HEK293 (cell line): ENCODE results near the gene ACTR3C.

Experiments used
- BCL11A ChIP-seq: fragments of 450-650 bp; formaldehyde crosslinking; IDR thresholded peaks from 2 replicates; pipeline ENCODE4 v1.5.1; 2016; ENCODE audit warnings: low read depth, missing biosample characterization, missing genetic modification characterization
- GLI2 ChIP-seq: fragments of 450-650 bp; formaldehyde crosslinking; IDR thresholded peaks from 2 replicates; pipeline ENCODE4; 2017; ENCODE audit warnings: missing biosample characterization, missing genetic modification characterization, low read depth, borderline replicate concordance
- GLIS1 ChIP-seq: fragments of 450-650 bp; formaldehyde crosslinking; IDR thresholded peaks from 2 replicates; pipeline ENCODE4 v1.5.1; 2016; ENCODE audit warnings: missing biosample characterization, missing genetic modification characterization
- GLIS2 ChIP-seq: fragments of 450-650 bp; formaldehyde crosslinking; IDR thresholded peaks from 2 replicates; pipeline ENCODE4 v1.5.1; 2016; ENCODE audit warnings: missing biosample characterization, missing genetic modification characterization
- HIC1 ChIP-seq: fragments of 450-650 bp; formaldehyde crosslinking; IDR thresholded peaks from 2 replicates; pipeline ENCODE4 v1.5.1; 2016; ENCODE audit warnings: missing biosample characterization, missing genetic modification characterization
- KLF17 ChIP-seq: fragments of 450-650 bp; formaldehyde crosslinking; IDR thresholded peaks from 2 replicates; pipeline ENCODE4 v1.5.1; 2016; ENCODE audit warnings: missing biosample characterization, missing genetic modification characterization
- PATZ1 ChIP-seq: fragments of 450-650 bp; formaldehyde crosslinking; IDR thresholded peaks from 2 replicates; pipeline ENCODE4 v1.5.1; 2016; ENCODE audit warnings: missing biosample characterization, missing genetic modification characterization
- RBAK ChIP-seq: fragments of 450-650 bp; formaldehyde crosslinking; IDR thresholded peaks from 2 replicates; pipeline ENCODE4 v1.5.1; 2016; ENCODE audit warnings: missing biosample characterization, missing genetic modification characterization
- REPIN1 ChIP-seq: fragments of 450-650 bp; formaldehyde crosslinking; IDR thresholded peaks from 2 replicates; pipeline ENCODE4 v1.5.1; 2017; ENCODE audit warnings: missing biosample characterization, missing genetic modification characterization, low read depth
- ZBTB44 ChIP-seq: fragments of 450-650 bp; IDR thresholded peaks from 2 replicates; pipeline ENCODE4 v1.5.1; 2018; ENCODE audit warnings: missing biosample characterization, mild to moderate bottlenecking, missing genetic modification characterization
- ZNF121 ChIP-seq: fragments of 450-650 bp; formaldehyde crosslinking; IDR thresholded peaks from 2 replicates; pipeline ENCODE4 v1.5.1; 2016; ENCODE audit warnings: missing biosample characterization, missing genetic modification characterization
- ZNF133 ChIP-seq: fragments of 450-650 bp; formaldehyde crosslinking; IDR thresholded peaks from 2 replicates; pipeline ENCODE4 v1.5.1; 2016; ENCODE audit warnings: missing biosample characterization, missing genetic modification characterization
- ZNF362 ChIP-seq: fragments of 450-650 bp; formaldehyde crosslinking; IDR thresholded peaks from 2 replicates; pipeline ENCODE4 v1.5.1; 2016; ENCODE audit warnings: missing biosample characterization, missing genetic modification characterization
- ZNF561 ChIP-seq: fragments of 450-650 bp; IDR thresholded peaks from 2 replicates; pipeline ENCODE4 v1.5.1; 2018; ENCODE audit warnings: missing biosample characterization, missing genetic modification characterization, borderline replicate concordance
- ZNF629 ChIP-seq: fragments of 450-650 bp; formaldehyde crosslinking; IDR thresholded peaks from 2 replicates; pipeline ENCODE4 v1.5.1; 2017; ENCODE audit warnings: missing biosample characterization, missing genetic modification characterization
- ZNF639 ChIP-seq: fragments of 450-650 bp; formaldehyde crosslinking; IDR thresholded peaks from 2 replicates; pipeline ENCODE4 v1.5.1; 2016; ENCODE audit warnings: missing biosample characterization, missing genetic modification characterization
- ZNF677 ChIP-seq: fragments of 450-650 bp; IDR thresholded peaks from 2 replicates; pipeline ENCODE4 v1.5.0; 2018; ENCODE audit warnings: missing biosample characterization, mild to moderate bottlenecking, missing genetic modification characterization, moderate library complexity

Gene ACTR3C

GRCh38 chr7:150360363-150361058 is 37.2 kb upstream of the ACTR3C start (continued):
- no peak for TF ChIP-seq KLF17 (tag by site-specific recombination)
- TF ChIP-seq ZNF639 (tag by site-specific recombination) = peak; percentile 13; the same call in 1 of the 2 replicates
- no peak for TF ChIP-seq GLIS2 (tag by site-specific recombination)
- 0 out of 2 replicates have a peak, but pooled peaks have one; percentile 77 for TF ChIP-seq GLI2 (tag by site-specific recombination)
- TF ChIP-seq ZNF121 (tag by site-specific recombination) = peak; percentile 77
- TF ChIP-seq PATZ1 = peak; percentile 0; the same call in 1 of the 2 replicates
- no peak for TF ChIP-seq ZNF133
- TF ChIP-seq ZNF629 (tag by site-specific recombination) = peak; percentile 50; the same call in 1 of the 2 replicates
- no peak for TF ChIP-seq ZNF561 (tag by site-specific recombination)
- no peak for TF ChIP-seq BCL11A (tag by site-specific recombination)
- TF ChIP-seq RBAK = no peak
- TF ChIP-seq ZNF677 (tag by site-specific recombination) = no peak
- no peak for TF ChIP-seq HIC1
- peak; percentile 56 for TF ChIP-seq GLIS1 (tag by site-specific recombination)
- no peak for TF ChIP-seq REPIN1
- TF ChIP-seq ZNF362 (tag by site-specific recombination) = no peak
- TF ChIP-seq ZBTB44 (tag by site-specific recombination) = 0 out of 2 replicates have a peak, but pooled peaks have one; percentile 7
